GM21515 (cell line): ENCODE results near the gene ATP1A4.
"Not testable (repeated sequence)": the region's sequence is repeated elsewhere in the genome, so short reads cannot be mapped to it uniquely, and the experiment has no call there.

ENCODE experiments used
- ATAC-seq: cut with Tn5 transposase; IDR thresholded peaks from one replicate; pipeline ENCODE4 v1.9.1; 2021; ENCODE audit not compliant: unreplicated experiment

Gene ATP1A4

DNA sequence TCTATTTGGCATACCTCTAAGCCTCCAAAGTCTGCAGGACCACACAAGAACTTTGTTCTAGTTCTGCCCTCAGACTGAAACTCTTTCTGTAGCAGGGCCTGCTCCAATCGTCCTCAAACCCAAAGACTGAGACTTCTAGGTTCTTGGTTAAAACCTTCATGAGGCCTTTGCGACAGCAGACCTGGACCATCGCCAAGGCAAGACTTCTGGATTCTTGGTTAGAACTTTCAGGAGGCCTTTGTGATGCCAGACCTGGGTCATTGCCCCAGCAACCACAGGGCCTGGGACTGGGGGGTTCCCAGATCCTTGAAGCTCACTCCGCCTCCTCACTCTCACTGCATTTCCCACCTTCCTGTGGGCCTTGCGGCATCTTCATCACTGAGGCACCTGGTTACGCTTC lies at the start of gene ATP1A4:
ATP1A4 (plus strand) TSS at position 301 of the 400 bp plus-strand sequence. CDS start 438 bp downstream, outside the sequence.
- ATAC-seq = no peak

DNA sequence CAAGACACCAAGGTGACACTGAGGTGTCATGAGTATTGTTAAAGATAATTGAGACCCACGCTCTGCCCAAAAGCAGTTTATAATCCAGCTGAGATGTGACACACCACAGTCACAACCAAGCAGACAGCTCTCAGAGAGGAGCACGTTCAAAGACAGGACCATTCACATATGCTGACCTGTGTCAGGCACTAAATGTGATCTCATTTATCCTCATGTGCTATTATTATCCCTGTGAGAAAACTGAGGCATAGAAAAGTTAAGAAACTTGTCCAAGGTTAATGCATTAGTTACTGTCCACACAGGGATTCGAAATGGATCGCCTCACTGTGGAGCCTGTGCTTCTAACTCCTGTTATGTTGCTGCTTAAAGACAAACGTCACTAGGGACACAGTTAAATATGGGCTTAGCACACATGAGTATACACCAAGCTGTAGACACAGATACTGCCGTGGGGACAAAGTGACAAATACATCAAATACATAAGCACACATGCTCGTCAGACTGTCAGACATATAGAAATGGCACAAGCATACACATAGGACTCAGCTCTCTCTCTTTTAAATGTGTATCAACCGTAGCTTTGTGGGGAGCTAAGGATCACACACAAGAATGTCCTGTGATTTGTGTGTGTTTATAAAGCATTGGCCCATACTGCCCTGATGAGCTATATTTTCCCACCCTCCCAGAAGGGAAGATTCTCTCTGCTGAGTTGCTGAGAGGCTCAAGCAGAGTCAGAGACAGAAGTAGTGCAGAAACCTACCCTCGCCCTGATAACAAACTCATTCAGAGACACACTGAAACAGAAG lies 49.5 kb upstream of the ATP1A4 start:
- no peak for ATAC-seq

DNA sequence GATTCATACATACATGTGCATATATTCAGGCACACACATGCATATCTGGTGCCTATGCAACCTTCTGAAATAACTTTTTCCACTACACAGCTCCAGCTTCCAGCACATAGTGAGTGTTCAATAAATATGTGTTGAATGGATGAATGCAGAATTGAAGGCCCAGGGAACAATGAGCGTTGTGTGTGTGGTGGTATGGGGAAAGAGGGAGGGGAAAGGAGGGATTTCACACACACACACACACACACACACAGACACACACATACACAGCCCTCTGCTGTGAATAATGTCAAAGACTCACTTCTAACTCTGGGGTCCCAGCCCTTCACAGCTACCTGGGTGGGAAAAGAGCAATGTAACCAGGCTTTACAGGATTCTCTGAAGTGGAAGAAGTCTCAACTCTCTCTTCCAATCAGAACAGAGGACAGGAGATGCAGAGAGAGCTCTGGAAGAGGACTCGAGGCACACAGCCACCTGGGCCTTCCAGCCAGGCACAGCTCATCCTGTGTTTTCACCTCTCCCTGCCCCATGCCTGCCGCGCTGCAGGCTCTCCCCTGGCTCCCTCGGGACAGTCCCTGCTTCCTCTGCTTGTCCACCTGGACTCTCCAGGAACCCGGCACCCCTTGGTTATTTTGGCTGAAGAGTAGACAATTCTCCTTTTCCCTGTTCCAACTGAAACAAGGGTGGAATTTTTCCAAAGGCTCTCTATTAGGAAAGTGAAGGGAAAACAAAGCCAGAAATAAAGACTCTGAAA lies 47.6 kb upstream of the ATP1A4 start:
- no peak for ATAC-seq

DNA sequence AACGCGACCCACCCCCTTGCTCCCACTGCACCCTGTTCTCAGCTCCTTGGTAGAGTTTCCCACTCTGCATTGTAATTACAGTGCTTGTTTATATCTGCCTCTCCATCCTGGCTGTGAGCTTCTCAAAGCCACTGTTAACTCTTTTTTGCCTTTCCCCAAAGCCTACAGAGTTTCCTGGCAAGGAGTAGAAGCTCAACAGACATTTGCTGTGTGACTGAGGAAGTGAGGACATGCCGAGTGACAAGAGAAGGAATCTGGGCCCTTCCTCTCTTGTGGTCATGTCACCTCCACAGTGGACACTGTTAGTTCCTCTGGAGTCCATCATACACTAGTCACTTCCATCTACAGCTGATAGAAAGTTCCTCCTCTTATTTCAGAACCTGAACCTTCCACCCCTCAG lies 46.9 kb upstream of the ATP1A4 start:
- no peak for ATAC-seq

DNA sequence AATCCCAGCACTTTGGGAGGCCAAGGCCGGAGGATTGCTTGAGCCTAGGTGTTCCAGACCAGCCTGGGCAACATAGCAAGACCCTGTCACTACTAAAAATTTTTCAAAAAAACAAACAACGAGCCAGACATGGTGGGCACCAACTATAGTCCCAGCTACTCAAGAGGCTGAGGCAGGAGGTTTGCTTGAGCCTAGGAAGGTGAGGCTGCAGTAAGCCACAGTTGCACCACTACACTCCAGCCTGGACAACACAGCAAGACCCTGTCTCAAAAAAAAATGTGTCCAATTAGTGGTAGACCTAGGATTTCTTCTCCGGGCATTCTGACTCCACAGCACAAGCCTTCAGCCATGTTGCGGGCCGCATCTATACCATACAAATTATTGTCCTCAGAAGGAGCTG lies 46.2 kb upstream of the ATP1A4 start:
- ATAC-seq = no peak

DNA sequence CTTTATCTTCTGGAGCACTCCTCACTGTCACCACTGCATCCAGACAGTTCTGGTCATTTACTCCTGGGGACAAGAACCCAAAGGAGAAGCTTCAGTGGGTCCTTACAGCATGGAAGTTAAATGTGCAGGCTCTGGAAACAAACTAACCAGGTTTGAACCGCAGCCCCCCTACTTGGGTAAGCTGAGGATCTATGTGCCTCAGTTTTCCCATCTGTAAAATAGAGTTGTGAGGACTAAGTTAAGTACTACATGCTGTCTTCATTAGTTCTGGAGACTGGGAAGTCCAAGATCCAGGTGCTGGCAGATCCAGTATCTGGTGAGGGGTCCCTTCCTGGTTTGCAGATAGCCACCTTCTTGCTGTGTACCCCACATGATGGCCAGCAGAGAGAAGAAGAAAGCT lies 43.9 kb upstream of the ATP1A4 start:
- no peak for ATAC-seq

DNA sequence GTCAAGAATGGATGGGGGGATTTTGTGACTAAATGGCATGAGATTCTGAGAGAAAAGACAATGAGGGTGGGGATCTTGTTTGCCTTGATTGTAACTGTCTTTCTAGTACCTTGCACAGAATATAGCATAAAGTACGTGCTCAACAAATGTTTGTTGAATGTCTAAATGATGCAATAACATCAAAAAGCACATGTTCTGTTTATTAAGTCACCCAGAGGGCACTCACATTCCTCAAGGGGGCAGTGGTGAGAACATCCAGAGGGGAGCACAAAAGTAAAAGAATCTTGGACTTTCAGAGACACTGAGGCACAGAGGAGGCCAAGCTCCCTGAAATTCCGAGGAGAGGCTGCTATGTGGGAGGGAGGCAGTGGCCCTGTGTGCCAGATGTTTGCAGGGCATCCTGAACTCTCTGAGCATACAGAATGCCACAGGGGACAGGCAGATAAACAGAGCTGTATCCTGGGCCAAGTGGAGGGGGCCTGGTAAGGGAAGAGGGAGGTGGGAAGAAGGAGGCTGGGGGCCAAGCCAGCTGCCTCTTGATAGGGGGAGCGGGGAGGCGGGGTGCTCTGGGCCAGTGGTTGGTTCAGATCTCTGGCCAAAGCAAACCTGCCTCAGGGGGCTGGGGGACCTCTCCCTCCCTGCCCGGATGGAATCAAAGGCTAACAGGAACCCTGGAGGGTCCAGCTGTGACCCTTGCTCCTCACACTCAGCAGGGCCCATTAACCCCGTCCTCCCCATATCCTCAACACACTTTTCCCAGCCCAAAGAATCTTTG lies 42.3 kb upstream of the ATP1A4 start:
- ATAC-seq = no peak

DNA sequence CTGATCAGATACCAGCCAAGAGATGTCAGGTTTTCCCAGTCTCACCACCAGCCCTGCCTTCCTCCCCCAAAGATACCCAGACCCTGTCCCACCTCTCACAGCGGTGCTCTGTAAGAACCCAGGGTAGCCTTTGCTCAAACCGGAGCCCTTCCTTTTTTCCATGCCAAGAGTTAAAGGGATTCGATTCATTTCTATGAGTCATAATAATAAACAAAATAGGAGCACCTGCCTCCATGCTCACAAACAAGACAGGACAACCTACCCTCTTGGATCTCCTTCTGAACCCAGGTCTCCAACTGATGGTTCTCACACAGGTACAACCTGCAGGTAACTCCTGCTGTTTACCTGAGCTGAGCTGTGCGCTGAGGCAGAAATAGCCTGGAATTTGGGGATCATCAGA lies 41.7 kb upstream of the ATP1A4 start:
- no peak for ATAC-seq

DNA sequence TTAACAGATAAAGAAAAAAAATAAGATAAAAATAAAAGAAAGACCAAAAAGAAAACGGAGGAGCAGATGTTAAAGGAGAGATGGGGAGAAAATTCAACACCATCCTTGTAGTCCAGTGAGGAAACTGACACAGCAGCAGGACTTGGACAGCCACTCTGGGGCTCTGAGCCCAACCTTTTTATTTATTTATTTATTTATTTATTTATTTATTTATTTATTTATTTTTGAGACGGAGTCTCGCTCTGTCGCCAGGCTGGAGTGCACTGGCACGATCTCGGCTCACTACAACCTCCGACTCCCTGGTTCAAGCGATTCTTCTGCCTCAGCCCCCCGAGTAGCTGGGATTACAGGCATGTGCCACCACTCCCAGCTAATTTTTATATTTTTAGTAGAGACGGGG lies 39.9 kb upstream of the ATP1A4 start:
- not testable (repeated sequence) for ATAC-seq

DNA sequence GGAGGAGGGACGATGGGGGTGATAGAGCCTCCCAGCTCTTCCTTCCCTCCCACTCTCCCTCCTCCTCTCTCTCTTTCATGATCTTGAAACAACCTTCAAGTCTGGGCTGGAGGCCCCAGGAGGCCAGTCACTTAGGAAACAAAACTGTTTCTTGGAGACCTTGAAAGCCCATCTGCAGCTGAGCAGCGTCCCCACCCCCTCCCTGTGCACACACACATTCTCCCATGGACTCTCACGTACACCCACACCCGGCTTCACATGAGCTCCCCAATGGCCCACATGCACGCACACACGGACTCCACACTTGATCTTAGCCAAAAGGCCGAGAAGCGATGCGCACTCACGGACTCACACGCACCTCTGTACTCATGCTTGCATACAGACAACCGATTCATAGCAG lies 39.0 kb upstream of the ATP1A4 start:
- no peak for ATAC-seq

DNA sequence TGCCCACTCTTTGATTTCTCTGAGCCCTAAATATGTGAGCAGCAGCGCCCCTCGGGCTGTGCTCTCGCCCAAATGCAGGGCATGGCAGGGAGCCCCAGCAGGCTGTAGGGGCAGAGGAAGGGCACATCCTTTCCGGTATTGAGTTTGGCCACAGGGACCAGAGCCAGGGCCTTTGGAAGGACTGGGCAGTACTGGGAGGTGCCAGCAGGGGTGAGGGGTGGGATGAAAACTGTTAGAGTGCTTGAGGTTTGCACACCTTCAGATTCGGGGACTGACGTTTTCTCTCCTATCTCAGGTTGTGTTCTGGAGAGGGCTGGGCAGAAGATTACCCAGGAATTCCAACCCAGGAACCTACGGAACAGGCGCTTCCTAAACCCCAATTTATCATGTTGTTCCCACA lies 38.0 kb upstream of the ATP1A4 start:
- ATAC-seq = no peak

DNA sequence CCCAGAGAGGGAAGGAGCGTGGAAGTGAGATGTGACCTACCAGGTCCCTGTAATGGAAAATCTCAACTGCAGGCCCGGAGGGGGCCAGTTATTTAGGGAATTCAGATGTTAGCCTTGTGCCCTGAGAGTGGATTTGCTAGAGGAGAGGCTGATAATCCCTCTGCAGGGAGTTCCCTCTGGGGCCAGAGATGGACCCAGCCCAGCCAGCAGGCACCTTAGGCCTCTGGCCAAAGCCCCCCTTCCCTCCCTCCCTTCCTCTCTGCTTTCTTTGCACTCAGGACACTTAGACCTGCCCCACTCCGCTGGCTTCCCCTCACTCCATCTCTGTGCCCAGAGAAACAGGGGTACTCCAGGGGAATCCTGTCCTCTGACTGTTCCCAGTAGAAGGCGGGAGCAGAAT lies 37.3 kb upstream of the ATP1A4 start:
- ATAC-seq = no peak

DNA sequence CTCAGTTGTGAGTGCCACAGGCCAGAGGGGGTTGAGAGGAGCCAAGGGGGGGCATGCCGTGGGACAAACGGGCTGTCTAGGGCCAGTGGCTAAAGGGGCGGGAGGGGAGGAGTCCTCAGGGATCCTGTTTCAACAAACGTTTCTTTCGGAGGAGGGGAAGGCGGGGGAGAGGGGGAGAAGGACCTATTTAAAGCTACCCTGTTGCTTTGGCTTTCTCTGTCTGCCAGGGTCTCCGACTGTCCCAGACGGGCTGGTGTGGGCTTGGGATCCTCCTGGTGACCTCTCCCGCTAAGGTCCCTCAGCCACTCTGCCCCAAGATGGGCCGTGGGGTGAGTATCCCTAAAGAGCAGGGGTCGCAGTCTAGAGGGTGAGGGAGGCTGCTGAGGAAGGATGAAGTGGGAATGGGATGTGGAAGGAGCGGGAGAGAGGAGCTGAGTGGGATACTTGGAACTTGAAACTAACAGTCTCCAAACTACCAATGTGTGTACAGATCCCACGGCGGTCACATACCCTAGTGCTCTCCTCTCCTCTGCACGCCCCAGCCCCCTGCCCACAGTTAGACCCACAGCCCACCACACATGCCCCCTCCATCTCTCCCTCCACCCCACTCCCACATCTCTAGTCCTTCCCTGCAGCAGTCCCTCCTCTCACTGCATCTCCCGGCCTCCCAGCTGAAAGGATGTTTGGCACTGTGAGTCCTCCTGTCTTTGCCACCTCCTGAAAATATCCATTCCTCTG lies 35.7 kb upstream of the ATP1A4 start, which contains the start of gene ATP1A2:
ATP1A2 (plus strand) TSS at position 215 of the 738 bp plus-strand sequence; CDS start at position 318, 103 bp downstream.
- no peak for ATAC-seq

DNA sequence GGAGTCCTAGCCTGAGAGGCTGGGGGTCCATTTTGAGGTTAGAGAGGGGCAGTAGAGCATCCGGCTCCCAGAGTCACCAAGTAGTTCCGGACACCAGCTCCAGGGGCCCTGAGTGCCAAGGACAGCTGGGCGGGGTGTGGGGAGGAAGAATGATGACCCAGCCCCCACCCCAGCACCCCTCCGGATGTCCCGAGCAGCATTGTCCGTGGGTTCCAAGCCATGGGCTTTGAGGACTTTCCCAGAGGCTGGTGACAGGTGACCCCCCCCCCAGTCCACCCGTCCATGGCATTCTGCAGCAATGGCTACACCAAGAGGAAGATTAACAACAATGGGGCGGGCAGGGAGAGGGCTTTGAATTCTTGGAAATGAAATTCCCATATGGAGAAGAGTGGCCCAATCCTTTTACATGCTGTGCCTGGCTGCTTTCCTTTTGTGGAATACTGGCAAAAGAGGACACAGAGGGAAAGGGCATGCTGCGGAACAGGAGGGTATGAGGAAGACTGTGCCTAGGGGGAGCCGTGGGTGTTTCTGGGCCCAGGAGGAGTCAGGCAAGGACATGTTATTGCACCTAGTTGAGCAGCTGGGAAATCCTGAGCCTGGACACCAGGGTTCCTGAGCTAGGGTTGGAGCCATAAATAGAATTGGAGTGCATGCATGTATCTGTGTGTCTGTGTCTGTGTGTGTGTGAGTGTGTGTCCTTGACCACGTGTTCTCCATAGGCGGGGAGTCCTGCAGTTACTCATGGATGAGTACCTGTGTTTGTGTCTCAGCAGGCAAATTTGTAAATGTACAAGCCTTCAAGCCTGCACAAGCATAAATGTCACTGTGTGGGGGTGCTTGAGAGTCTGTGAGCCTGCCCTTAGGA lies 34.9 kb upstream of the ATP1A4 start:
- ATAC-seq = no peak

DNA sequence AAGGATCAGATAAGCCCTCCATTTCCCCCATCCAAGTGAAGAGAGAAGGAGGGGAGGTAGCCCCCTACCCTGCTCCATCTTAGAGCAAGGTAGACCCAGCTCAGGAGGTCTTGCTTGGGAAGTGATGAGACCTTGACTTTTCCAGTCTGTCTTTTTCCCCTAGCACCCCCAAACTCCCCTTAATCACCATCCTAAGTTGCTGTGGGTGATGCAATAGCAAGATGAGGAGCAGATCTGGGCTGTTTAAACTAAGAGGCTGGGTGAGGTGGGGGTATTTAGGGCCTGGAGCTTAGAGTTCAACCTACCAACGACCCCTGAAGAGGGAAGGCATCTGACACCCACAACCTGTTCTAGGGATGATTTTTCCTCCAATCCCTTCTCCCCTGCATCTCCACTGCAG lies 34.1 kb upstream of the ATP1A4 start:
- no peak for ATAC-seq

DNA sequence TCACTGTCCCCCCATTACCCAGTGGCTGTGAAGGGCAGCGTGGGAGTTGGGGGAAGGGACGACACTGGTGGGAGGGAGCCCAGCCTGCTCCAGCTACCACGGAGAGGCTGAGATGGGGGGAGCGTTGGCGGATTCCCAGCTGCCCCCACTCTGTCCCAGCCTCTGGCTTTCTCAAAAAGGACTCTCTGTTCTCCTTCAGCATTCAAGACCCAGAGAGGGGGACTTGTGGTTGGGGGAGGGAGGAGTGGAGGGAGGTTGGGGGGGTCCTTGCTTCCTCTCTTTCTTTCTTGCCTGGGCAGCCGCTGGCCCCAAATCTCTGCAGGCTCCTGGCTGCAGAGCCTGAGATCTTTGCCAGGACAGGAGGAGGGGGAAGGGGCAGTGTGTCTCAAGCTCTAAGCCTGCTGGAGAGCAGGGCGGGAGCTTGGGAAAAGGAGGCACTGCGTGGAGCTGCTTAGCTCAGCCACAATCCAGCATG lies 33.7 kb upstream of the ATP1A4 start:
- ATAC-seq = no peak

DNA sequence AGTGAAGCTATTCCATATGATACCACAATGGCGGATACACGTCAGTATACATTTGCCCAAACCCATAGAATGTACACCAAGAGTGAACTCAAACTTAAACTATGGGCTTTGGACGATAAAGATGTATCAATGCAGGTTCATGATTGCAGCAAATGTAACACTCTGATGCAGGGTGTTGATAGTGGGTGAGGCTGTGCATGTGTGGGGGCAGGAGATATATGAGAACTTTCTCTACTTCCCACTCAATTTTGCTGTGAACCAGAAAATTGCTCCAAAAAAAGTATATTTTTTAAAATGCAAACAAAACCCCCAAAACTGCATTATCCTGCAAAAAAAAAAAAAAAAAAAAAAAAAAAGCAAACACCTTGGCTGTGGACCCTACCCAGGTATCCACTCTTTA lies 32.5 kb upstream of the ATP1A4 start:
- ATAC-seq = no peak

DNA sequence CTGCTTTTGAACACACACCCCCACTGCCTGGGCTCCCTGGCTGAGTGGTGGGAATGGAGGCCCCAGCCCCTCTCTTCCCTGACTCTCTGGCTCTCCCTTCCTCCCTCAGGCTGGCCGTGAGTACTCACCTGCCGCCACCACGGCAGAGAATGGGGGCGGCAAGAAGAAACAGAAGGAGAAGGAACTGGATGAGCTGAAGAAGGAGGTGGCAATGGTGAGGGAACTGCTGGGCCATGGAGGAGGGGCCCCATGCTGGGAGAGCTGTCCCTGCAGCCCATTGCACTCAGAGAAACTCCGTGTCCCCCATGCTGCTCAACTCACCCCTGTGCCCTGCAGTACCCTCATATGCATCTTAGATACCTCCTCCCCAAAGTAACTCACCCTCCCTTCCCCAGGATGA lies 30.6 kb upstream of the ATP1A4 start:
- no peak for ATAC-seq

DNA sequence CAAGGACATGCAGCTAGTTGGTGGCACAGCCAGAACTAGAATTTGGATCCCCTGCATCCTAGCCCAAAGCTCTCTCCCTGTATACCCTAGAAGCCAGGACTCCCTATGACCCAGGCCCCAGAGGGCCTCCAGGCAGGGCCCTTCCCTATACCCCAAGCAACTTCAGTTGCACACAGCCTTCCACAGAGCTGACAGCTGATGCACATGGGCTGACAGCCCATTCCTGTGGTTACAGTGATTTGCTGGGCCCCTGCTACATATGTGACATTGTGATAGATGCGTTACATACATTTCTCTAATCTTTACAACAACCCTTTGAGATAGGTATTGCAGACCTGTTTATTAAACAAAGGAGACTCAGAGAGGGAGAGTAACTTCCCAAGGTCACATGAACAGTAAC lies 30.0 kb upstream of the ATP1A4 start:
- ATAC-seq = no peak

DNA sequence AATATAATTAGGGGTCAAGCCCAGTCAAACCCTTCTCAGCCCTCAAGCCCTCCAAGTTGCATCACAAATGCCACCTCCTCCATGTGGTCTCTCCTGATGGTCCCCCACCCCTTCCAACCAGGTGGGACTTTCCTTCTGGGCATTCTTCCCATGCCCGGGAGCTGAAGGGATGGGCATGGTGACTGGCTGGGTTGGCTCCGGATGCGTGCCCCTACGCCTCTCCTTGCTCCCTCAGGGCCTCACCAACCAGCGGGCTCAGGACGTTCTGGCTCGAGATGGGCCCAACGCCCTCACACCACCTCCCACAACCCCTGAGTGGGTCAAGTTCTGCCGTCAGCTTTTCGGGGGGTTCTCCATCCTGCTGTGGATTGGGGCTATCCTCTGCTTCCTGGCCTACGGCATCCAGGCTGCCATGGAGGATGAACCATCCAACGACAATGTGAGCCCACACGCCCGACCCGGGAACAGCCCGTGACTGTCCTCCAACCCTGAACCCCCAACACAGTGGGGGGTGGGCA lies 28.4 kb upstream of the ATP1A4 start:
- no peak for ATAC-seq
